Loucy (cell line): ENCODE measurements around the gene PRELP.

ENCODE experiments used
- H2AFZ ChIP-seq: fragments of 200-600 bp; sonication (generic); 2 replicates; pipeline ENCODE4 v1.6.0; 2016; ENCODE audit warnings: antibody characterized with exemption, mild to moderate bottlenecking, low read length, moderate library complexity
- H3F3A ChIP-seq: fragments of 200-600 bp; 2 replicates; pipeline ENCODE4 v1.6.0; 2016; ENCODE audit warnings: antibody characterized with exemption, low read depth, mild to moderate bottlenecking
- H3K27me3 ChIP-seq: fragments of 200-600 bp; sonication (generic); 2 replicates; pipeline ENCODE4 v1.6.1; 2014; ENCODE audit warnings: low read length, mild to moderate bottlenecking; ENCODE audit not compliant: insufficient read depth, poor library complexity, severe bottlenecking
- H3K36me3 ChIP-seq: fragments of 200-600 bp; sonication (generic); 2 replicates; pipeline ENCODE4 v1.6.1; 2016; ENCODE audit warnings: low read length; ENCODE audit not compliant: insufficient read depth
- H3K4me1 ChIP-seq: fragments of 200-600 bp; sonication (generic); 2 replicates; pipeline ENCODE4 v1.5.1; 2014; ENCODE audit warnings: low read length, mild to moderate bottlenecking; ENCODE audit not compliant: insufficient read depth, poor library complexity, severe bottlenecking
- H3K4me2 ChIP-seq: fragments of 200-600 bp; sonication (generic); 2 replicates; pipeline ENCODE4 v1.6.0; 2014; ENCODE audit warnings: antibody characterized with exemption, low read length, low read depth, mild to moderate bottlenecking; ENCODE audit not compliant: poor library complexity, severe bottlenecking
- H3K4me3 ChIP-seq: fragments of 200-600 bp; sonication (generic); 2 replicates; pipeline ENCODE4 v1.5.1; 2014; ENCODE audit warnings: low read length, mild to moderate bottlenecking, mixed read lengths; ENCODE audit not compliant: poor library complexity, severe bottlenecking
- H3K79me2 ChIP-seq: fragments of 200-600 bp; sonication (generic); 2 replicates; pipeline ENCODE4 v1.6.1; 2014; ENCODE audit warnings: low read length; ENCODE audit not compliant: insufficient read depth
- H3K9ac ChIP-seq: fragments of 200-600 bp; sonication (generic); 2 replicates; pipeline ENCODE4 v1.6.0; 2014; ENCODE audit warnings: mild to moderate bottlenecking, low read depth, low read length, moderate library complexity; ENCODE audit not compliant: poor library complexity, severe bottlenecking
- H3K9me2 ChIP-seq: fragments of 200-600 bp; sonication (generic); replicated peaks from 2 replicates; pipeline ENCODE4 v1.6.1; 2016; ENCODE audit warnings: low read depth, low read length, mixed read lengths
- H3K9me3 ChIP-seq: fragments of 200-600 bp; sonication (generic); 2 replicates; pipeline ENCODE4 v1.6.1; 2014; ENCODE audit warnings: mild to moderate bottlenecking, antibody characterized with exemption, low read length, low read depth; ENCODE audit not compliant: insufficient read depth
- H4K20me1 ChIP-seq: fragments of 200-600 bp; sonication (generic); 2 replicates; pipeline ENCODE4 v1.6.0; 2014; ENCODE audit warnings: antibody characterized with exemption, low read length, mild to moderate bottlenecking; ENCODE audit not compliant: insufficient read depth, poor library complexity, severe bottlenecking
- CTCF ChIP-seq: fragments of 200-600 bp; sonication (generic); conservative IDR thresholded peaks from 2 replicates; pipeline ENCODE4 v1.5.1; 2014; ENCODE audit warnings: mild to moderate bottlenecking, antibody characterized with exemption, low read length
- EZH2phosphoT487 ChIP-seq: fragments of 200-600 bp; IDR thresholded peaks from 2 replicates; pipeline ENCODE4 v1.6.1; 2018; ENCODE audit warnings: antibody characterized with exemption, mild to moderate bottlenecking, moderate library complexity, borderline replicate concordance

PRELP gene

GRCh38 chr1:203490607-203491006 lies 15.0 kb downstream of the PRELP start:
- H3K9me2 ChIP-seq = no peaks in the 10 kb centered on the region
- no peaks in the 10 kb centered on the region for H3K27me3 ChIP-seq
- H3K79me2 ChIP-seq = no peaks in the 10 kb centered on the region

GRCh38 chr1:203491664-203492063 lies 16.1 kb downstream of the PRELP start:
- TF ChIP-seq CTCF = no peak
- TF ChIP-seq EZH2phosphoT487 = no peak
- Histone ChIP-seq H3K9ac (no peak overlapping the region), H3K27me3 (no peaks in the 10 kb centered on the region), H3K9me2 (no peaks in the 10 kb centered on the region), H3K4me2 (no peak overlapping the region), H3K36me3 (no peaks in the 10 kb centered on the region), H3K4me1 (no peaks in the 10 kb centered on the region), H3K4me3 (no peak overlapping the region), H3K9me3 (no peaks in the 10 kb centered on the region), H3K79me2 (no peaks in the 10 kb centered on the region), H3F3A (no peaks in the 10 kb centered on the region), H2AFZ (no peak overlapping the region), H4K20me1 (no peaks in the 10 kb centered on the region)

More at GRCh38 chr1:203490607-203491006, 15.0 kb downstream of the PRELP start:
- Histone ChIP-seq H3K4me2 (no peak overlapping the region), H3K4me1 (no peaks in the 10 kb centered on the region), H3K9me3 (no peaks in the 10 kb centered on the region), H2AFZ (no peak overlapping the region), H3F3A (no peaks in the 10 kb centered on the region), H4K20me1 (no peaks in the 10 kb centered on the region), H3K36me3 (no peaks in the 10 kb centered on the region), H3K4me3 (no peak overlapping the region), H3K9ac (no peak overlapping the region)
- TF ChIP-seq CTCF (no peak), EZH2phosphoT487 (no peak)

- no peak for TF ChIP-seq CTCF
- no peak for TF ChIP-seq EZH2phosphoT487
- no peaks in the 10 kb centered on the region for H3K27me3 ChIP-seq
- no peaks in the 10 kb centered on the region for H3K9me3 ChIP-seq
- no peak overlapping the region for H2AFZ ChIP-seq
- H3K4me2 ChIP-seq = no peak overlapping the region
- no peak overlapping the region for H3K4me3 ChIP-seq
- no peaks in the 10 kb centered on the region for H3K79me2 ChIP-seq
- no peaks in the 10 kb centered on the region for H3F3A ChIP-seq
- H3K4me1 ChIP-seq = no peaks in the 10 kb centered on the region
- H3K9ac ChIP-seq = no peak overlapping the region
- no peaks in the 10 kb centered on the region for H3K36me3 ChIP-seq
- H3K9me2 ChIP-seq = no peaks in the 10 kb centered on the region
- H4K20me1 ChIP-seq = no peaks in the 10 kb centered on the region
Observed at GRCh38 chr1:203492082-203492747, 16.6 kb downstream of the PRELP start.
